ENCODE results near the gene DHX30. TPM values are rescaled to one million over a fixed set of nuclear protein-coding genes. Genes with fewer than 3 reads are reported as not detected.
"Not testable (repeated sequence)": the region's sequence is repeated elsewhere in the genome, so short reads cannot be mapped to it uniquely, and the experiment has no call there.

Gene DHX30
- total RNA-seq, 1 donor from 2014 or later, result 49.0 TPM

DNA sequence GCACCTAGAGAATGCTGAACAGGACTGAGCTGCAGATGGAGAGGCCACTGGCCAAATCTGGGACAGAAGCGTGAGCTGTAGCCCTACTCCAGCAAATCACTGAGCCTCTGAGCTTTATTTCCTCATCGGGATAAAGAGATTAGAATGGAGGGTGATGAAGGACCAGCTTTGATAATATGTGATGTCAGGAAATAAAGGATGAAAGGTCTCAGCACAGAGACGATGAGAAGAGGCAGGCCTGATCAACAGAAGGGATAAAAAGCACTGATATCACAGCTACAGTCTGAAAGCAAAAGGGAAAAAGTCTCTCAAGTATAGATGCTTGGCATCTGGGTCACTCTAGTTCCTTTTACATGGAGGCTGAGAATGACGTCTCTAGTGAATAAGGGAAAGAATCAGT, 70.0 kb downstream of the DHX30 start:
- ATAC-seq (no peak), DNase-seq (no peak)
- intact Hi-C loops (cut with micrococcal nuclease), result no loop called here

DNA sequence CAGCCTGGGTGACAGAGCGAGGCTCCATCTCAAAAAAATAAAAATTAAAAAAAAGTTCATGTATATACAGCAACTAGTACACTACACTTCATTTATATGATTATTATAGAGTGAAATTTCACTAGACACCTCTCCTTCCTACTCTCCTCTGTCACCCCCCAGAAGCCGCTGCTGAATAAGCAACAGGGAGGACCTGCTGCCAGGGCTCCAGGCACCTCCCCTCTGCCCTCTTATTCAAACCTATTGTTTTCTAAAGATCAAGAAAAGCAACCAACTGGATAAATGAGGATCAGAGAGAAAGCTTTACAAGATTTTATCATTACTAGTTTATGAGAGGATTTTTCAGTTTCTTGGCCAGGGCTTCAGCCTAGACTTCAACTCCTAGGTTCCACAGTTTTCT, 71.5 kb downstream of the DHX30 start:
- ATAC-seq (no peak), DNase-seq (no peak)
- intact Hi-C loops (cut with micrococcal nuclease), result no loop called here

DNA sequence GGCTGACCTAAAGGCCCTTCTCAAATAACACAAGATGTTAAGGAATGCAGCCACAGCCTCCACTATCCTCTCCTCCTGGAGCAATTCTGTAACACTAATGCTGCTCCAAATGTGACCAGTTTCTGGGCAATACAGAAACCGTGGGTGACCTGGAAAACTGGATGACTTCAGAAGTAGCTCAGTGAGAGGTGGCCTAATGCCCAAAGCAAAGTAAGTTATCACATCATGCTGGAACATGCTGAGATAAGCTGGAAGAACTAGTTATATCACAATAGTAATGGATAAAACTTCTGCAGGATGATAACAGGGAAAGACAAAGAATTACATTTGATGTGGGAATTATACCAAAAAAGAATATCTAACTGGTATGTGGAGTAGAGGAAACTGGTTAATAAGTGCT, 72.0 kb downstream of the DHX30 start:
- intact Hi-C loops (cut with micrococcal nuclease), result no loop called here
- ATAC-seq (peak; percentile 42), DNase-seq (no peak)

DNA sequence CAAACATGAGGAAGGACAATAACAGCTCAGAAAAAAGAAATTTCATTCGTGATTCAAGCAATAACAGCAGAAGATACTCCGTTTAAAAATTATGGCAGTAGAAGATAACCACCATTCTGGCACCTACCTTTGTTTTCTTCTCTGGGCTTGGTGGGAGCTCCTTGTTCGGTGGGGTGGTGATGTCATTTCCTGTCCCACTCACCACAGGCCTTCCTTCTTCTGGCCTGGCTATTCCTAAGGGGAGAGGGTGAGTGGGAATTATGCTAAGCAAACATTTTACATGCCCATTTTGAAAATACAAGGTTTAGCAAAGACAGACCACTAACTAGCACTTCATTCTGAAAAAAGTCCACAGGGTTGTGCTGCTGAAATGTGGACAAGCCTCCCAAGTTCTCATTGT, 74.4 kb downstream of the DHX30 start:
- ATAC-seq, result peak; percentile 21
- no peak for DNase-seq
- intact Hi-C loops (cut with micrococcal nuclease), result no loop called here

DNA sequence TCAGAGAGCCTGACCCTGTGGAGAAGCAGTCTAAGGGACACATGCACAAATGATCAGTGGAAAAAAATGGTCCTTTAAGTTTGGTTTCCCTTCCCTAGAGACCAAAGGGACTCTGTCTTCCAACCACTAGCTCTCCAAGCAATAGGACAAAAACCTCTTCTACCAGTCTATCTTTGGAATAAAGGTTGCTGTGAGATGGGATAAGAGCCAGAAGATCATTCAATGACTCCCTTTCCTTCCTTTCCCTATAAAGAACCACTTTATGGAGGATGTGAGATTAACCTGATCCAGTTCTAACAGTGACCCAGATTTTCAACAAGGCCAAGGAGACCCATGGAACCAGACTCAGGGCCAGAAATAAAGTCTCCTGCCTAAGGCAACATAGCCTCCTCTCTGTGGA, 74.8 kb downstream of the DHX30 start:
- DNase-seq (no peak), ATAC-seq (peak; percentile 30)
- intact Hi-C loops (cut with micrococcal nuclease), result no loop called here

DNA sequence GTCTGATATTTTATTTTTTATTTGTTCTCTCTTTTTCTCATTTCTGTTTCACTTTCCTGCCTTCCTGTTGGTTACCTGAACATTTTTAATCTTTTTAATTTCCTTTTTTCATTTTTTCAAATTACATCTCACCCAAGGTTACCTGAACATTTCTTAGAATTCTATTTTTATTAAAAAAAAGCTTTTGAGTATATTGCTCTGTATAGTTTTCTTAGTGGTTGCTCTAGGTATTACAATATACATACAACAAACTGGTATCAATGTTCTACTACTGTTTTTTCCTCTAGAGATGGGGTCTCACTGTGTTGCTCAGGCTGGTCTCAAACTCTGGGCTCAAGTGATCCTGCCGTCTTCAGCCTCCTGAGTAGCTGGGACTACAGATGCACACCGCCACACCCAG, 79.4 kb downstream of the DHX30 start:
- DNase-seq, result no peak
- intact Hi-C loops (cut with micrococcal nuclease), result no loop called here
- no peak for ATAC-seq

DNA sequence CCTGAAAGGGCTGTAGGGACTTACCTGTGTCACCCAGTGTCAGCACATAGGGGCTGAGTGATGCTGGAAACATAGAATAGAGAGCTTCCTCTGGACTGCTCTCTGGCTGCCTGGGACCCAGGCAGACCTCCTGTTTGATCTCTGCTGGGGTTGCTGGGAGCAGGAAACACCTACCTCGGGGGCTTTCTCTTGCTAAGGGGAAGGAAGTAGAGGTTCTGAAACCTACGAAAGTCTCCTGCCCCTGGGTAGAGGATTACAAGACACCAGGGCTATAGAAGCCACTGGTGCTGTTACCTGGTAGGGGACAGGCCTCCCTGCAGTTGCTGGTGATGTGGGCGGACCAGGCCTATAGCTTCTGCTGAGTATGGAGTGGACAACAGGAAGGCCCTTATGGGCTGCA, 81.7 kb downstream of the DHX30 start:
- intact Hi-C loops (cut with micrococcal nuclease), result no loop called here
- DNase-seq, result no peak
- ATAC-seq, result no peak

DNA sequence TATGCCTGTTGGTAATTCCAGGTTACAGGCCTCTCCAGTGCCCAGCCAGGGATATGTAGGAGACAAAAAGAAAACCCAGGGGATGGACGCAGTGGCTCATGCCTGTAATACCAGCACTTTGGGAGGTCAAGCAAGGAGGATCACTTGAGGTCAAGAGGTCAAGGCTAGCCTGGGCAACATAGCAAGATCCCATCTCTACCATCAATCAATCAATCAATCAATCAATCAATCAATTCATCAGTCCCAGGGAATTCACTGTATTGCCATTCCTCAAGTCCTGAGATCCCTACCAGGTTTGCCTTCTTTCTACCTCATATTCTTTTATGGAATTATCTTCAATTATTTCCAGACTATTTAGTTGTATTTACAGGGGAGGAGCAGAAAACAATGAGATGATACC, 82.2 kb downstream of the DHX30 start:
- no peak for ATAC-seq
- intact Hi-C loops (cut with micrococcal nuclease), result no loop called here
- DNase-seq, result no peak

DNA sequence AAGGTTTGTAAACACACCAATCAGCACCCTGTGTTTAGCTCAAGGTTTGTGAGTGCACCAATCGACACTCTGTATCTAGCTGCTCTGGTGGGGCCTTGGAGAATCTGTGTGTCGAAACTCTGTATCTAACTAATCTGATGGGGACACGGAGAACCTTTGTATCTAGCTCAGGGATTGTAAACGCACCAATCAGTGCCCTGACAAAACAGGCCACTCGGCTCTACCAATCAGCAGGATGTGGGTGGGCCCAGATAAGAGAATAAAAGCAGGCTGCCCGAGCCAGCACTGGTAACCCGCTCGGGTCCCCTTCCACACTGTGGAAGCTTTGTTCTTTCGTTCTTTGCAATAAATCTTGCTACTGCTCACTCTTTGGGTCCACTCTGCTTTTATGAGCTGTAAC, 85.1 kb downstream of the DHX30 start:
- intact Hi-C loops (cut with micrococcal nuclease); ATAC-seq; DNase-seq: not testable (repeated sequence)

DNA sequence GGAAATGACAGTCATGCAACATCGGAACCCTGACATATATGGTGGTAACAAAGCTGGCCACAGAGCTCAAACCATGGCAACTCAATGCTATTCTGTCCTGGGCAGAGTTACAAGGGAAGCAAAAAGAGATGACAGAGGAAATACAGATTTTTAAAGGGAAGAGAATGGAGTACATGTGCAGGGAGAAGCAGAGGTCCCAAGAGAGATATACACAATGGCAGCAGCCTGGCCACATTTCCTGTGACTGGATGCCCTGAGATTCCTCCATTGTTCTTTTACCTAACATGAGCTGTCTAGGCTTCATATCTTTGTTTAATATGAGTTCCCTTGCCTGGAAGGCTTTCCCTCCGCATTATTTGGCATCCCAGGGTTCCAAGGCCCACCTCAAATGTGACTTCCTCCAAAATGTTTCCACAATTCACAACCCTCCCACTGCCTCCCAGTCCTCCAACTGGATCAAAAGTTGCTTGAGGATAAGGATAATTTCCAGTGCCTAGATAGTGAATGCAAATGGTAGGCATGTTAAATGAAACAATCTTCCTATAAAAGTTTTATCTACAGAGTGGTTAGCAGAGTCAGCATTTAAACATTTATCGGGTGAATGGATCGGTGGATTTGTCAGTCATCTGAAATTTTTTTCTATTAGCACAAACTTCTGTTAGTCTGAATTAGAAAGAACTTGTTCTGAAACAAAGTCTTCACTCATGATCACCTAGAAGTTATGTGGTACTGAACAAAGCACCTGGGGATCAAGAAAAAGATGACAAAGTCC, 86.2 kb downstream of the DHX30 start:
- DNase-seq (no peak), ATAC-seq (no peak)
- intact Hi-C loops (cut with micrococcal nuclease), result no loop called here

DNA sequence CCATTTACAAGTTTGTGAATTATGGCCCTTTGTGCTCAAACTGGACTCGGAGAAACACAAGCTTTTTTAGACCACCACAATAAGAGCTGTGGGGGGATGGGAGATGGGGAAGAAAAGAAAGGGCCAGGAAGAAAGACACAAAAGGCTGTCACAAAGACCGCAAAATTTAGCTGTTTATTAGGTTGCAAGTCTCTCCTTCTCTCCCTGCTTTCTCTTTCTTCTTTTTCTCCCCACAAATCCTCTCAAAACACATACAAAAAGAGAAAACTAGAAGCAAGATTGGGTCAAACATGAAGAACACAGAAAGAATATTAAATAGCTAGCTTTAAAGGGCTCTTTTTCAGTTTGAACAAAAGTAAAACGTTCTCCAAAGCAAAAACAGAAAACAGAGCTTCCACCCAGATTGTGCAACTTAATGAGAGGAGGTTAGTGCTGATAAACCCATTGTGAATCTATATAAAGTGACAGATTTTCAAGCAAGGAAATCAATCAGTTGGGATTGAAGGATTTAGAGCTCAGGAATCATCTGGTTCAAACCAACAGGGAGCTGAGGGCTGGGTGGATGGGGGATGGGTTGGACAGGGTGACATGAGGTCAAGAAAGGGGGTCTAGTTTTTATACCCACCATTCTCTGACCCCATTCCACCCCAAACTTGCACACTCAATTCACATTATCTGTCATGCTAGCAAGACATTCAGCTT, 87.3 kb downstream of the DHX30 start:
- DNase-seq (no peak), ATAC-seq (peak; percentile 26)
- intact Hi-C loops (cut with micrococcal nuclease), result no loop called here

DNA sequence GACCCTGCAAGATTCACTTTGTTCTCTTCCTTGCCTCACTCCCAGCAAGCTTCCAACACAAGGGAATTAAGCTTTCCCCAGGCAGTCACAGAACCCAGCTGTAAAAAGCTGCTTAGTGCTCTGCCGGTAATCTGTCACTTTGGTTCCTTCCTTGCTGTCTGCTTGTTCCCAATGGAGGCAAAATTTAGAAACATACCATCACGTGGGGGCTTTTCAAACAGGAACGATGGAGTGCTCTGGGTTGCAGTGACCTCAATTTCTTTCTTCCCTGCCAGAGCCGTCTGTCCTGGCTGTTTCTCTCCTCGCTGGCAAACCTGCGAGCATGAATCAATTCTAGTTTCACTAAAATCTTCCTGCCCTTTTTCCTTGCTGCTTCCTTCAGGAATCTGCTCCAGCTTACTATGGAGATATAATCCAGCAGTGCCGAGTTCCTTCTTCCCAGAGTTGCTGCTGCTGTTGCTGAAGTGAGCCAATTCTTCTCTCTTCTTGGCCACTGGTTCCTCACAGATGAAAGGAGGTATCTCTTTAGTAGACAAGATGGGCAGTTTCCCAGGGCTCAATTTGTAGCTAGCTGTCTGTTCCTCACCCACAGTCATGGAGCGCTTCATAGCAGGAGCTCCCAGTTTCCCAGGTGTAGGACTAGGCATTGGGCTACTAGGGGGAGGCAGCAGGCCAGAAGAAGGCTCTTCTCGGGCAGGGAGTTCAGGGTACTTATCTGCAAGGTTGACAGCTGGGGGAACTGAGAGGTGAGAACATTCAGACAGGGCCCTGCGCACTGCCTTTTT, 88.1 kb downstream of the DHX30 start:
- DNase-seq (peak; percentile 43), ATAC-seq (peak; percentile 92)
- intact Hi-C loops (cut with micrococcal nuclease), result no loop called here

DNA sequence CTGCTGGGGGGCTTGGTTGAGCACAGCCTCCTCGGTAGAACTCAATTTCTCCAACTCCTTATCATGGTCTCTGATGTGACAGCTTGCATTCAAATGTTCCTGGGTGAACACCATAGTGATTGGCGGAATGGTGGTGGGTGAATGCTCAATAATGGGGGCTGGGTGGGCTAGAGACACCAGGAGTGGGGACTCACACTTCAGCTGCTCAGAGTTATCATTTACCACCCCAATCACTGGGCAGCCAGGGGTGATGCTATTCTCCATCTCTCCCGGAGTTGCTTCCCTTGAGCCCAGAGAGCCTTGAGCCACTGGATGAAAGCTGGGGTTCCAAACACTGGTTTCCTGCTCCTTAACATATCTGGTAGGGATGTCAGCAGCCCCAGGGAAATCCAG, 88.7 kb downstream of the DHX30 start:
- DNase-seq, result no peak

DNA sequence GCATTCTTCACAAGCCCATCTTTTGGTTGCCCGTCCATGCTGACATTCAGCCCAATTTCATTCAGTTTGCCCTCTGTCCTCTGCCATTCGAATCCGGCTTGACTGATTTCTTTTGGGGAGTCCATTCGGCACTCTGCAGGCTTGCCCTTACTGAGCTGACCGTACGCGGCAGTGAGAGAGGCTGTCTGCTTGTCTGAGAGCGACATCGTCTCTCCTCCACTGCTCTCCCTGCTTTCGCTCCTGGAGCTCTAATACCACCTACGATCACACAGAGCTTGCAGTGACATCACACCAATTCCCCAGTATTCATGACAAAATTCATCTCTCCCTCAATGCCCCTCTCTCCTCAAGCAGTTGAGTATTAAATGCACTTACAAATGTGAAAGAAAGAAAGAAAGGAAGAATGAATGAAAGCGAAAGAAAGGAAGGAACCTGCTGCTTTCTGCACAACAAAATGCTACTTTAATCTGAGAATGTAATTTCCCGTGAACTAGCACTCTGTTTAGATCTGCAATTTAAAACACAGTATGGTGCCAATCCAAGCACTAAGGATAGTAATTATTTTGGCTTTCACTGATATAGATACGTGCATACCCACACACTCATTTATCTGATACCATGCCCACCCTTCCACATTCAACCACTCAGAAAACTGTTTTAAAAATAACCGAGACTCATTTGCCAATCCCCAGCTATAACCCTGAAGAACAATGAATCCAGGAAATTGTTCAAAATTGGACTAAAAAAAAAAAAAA, 89.5 kb downstream of the DHX30 start:
- intact Hi-C loops (cut with micrococcal nuclease), result no loop called here
- ATAC-seq, result peak; percentile 33
- DNase-seq, result no peak

More for the DNA sequence above, 88.7 kb downstream of the DHX30 start:
- intact Hi-C loops (cut with micrococcal nuclease), result no loop called here
- ATAC-seq, result peak; percentile 3

DNA sequence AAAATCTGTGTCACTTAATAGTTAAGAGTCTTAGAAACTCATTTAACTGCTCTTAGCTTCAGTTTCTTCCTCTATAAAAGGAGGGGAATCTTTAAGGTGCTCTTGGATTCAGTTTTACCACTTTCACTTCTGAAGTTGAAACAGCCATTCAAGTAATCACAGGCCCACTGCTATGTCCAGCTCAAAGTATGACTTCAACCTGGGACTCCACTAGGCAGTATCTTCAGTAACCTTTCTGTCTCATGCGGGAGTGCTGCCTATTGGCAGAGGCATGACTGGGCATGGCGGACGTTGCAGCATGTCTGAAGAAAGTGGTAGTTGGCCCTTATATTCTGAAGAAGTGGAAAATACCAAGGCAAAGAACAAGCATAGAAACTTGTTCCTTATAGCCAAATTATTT, 92.3 kb downstream of the DHX30 start:
- intact Hi-C loops (cut with micrococcal nuclease), result no loop called here
- ATAC-seq (no peak), DNase-seq (no peak)

DNA sequence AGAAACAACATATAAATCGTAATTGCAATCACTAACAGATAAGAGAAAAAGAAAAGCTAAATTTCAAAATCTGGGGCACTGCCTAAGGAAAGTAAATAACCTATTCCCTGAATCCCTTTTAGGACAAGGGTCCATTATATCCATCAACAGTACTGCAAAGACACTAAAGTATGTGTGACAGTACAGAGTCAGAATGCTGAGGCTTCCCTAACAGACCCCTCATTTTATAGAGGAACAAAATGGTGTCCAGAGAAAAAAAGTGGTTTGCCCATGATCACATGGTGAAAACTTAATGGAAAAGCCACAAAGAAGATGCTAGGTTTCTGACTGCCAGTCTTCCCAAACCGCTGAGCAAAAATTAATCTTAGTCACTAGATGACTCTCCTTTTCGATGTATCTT, 93.8 kb downstream of the DHX30 start:
- intact Hi-C loops (cut with micrococcal nuclease), result no loop called here
- DNase-seq, result no peak
- no peak for ATAC-seq

DNA sequence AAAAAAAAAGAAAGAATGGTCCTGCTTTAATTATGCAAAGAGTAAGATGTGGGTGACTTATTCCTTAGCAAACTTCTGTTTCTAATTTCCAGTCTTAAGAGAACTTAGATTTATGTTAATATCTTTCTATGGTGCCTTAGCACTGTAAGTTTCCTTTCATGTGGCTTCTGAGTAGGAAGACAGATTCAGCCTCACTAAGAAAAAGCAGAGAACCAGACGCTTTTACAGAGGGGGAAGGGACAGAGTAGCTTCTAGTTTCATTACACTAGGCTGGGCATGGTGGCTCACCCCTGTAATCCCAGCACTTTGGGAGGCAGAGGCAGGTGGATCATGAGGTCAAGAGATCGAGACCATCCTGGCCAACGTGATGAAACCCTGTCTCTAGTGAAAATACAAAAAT, 95.0 kb downstream of the DHX30 start:
- intact Hi-C loops (cut with micrococcal nuclease), result no loop called here
- DNase-seq, result no peak
- no peak for ATAC-seq

DNA sequence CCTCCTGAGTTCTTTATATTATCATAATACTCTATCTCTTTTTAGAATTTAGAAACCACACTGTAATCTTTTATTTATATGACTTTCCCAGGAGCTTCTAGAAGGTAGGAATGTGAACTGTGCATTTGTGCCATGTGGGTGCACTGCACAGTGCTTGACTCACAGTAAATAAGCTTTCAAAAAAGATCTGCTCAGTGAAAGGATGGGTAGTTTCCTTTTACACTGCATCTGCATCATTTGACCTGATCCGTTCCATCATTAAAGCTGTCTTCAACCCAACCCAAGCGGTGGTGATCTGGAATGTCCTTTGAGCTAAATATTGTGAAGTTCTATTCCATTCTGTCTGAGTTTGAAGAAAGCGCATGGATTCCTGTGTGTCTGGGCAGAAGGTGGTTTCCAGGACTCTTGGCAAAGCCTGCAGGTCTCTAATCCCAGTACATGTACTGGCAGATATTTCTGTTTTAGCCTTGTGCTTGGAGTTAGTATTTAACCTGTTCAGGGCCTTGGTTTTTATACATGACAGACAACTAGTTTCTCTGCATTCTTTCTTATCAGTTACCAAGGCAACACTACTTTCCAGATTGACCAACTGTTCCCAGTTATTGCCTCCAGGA, 96.7 kb downstream of the DHX30 start:
- ATAC-seq (peak; percentile 62), DNase-seq (no peak)
- intact Hi-C loops (cut with micrococcal nuclease), result no loop called here

Data from left ventricle myocardium superior (tissue), 1 donor.